ENCODE measurements around the gene HINFP. TPM values are rescaled to one million over a fixed set of nuclear protein-coding genes. Genes with fewer than 3 reads are reported as not detected.
"Not testable (repeated sequence)": the region's sequence is repeated elsewhere in the genome, so short reads cannot be mapped to it uniquely, and the experiment has no call there.

HINFP gene
- total and polyA plus RNA-seq, 2 of the 8 experiments (the other 6 are each of a cell fraction or from before 2014, with no cell fraction given): 35.0 to 37.3 TPM

DNA sequence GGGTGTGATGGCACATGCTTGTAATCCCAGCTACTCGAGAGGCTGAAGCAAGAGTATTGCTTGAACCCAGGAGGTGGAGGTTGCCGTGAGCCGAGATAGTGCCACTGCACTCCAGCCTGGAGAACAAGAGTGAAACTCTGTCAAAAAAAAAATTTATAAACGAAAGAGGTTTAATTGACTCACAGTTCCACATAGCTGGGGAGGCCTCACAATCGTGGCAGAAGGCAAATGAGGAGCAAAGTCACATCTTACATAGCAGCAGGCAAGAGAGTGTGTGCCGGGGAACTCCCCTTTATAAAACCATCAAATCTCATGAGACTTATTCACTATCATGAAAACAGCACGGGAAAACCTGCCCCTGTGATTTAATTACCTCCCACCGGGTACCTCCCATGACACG lies 63.0 kb downstream of the HINFP start:
- not testable (repeated sequence) for H2BK20ac ChIP-seq (ENCODE audit: low read length); H3K4me2 ChIP-seq (ENCODE audit: insufficient read depth in 1 of 2, low read depth in 2 of 2, low read length in 2 of 2); H3K18ac ChIP-seq (ENCODE audit: extremely low read depth, low read length); H4K5ac ChIP-seq (ENCODE audit: insufficient read length, low read depth, low read length); H3K56ac ChIP-seq (replicated peaks; ENCODE audit: insufficient read length, low read depth, low read length); H3K14ac ChIP-seq (ENCODE audit: insufficient read length); H3K23me2 ChIP-seq (ENCODE audit: low read depth, low read length); H2BK12ac ChIP-seq (ENCODE audit: low read depth, low read length); H3K4me1 ChIP-seq (replicated peaks in 1 of 4; ENCODE audit: control insufficient read depth in 3 of 4, insufficient read depth in 4 of 4, low read length in 3 of 4); H3K36me3 ChIP-seq (ENCODE audit: control insufficient read depth in 2 of 4, insufficient read depth in 4 of 4, low read length in 3 of 4); H3K9ac ChIP-seq (replicated peaks in 1 of 4; ENCODE audit: extremely low read depth in 1 of 4, low read depth in 3 of 4, low read length in 3 of 4); H3K79me1 ChIP-seq (ENCODE audit: low read depth, low read length); H2AFZ ChIP-seq (ENCODE audit: low read length); H3K4ac ChIP-seq (replicated peaks; ENCODE audit: insufficient read length, low read depth, low read length); H4K20me1 ChIP-seq (replicated peaks in 1 of 2; ENCODE audit: control insufficient read depth in 1 of 2, insufficient read depth in 2 of 2, low read length in 2 of 2); H2AK5ac ChIP-seq (ENCODE audit: low read depth, low read length); H4K8ac ChIP-seq (ENCODE audit: extremely low read depth, insufficient read depth, low read length); H3K23ac ChIP-seq (ENCODE audit: insufficient read length); FAIRE-seq; DNase-seq (ENCODE audit: low read depth in 1 of 2, low spot score in 2 of 2); H3K79me2 ChIP-seq (ENCODE audit: control insufficient read depth in 1 of 2, insufficient read depth in 2 of 2, low read length in 2 of 2); H3K27me3 ChIP-seq (replicated peaks in 1 of 4; ENCODE audit: control insufficient read depth in 3 of 4, extremely low read depth in 1 of 4, insufficient read depth in 3 of 4, low read length in 3 of 4); H2BK120ac ChIP-seq (replicated peaks; ENCODE audit: low read depth, low read length); H3K4me3 ChIP-seq (ENCODE audit: extremely low read depth in 1 of 4, insufficient read depth in 2 of 4, low read depth in 3 of 4, low read length in 4 of 4); H4K91ac ChIP-seq (replicated peaks; ENCODE audit: insufficient read length, low read length); H2BK15ac ChIP-seq (ENCODE audit: low read length); H3K9me3 ChIP-seq (ENCODE audit: insufficient read depth in 2 of 2, low read depth in 1 of 2, low read length in 1 of 2); H3K27ac ChIP-seq (ENCODE audit: low read depth, low read length); H2BK5ac ChIP-seq (ENCODE audit: low read depth, low read length)
- POLR2A ChIA-PET (ENCODE audit: partially characterized antibody): interaction anchor here (0.7 to 1.7 kb wide), 4 partner anchors 9 to 100 kb away, joined by 3 to 5 read pairs (median 4); partner anchors contain the start of genes HMBS and NLRX1
- 86% methylated on average over 9 of the region's 9 CpGs; no CpG with 5 or more reads in 1 of the 2 experiments for WGBS, 2 experiments (ENCODE audit: extremely low coverage in 1 of 2, insufficient coverage in 1 of 2, insufficient read length in 1 of 2, insufficient replicate concordance in 2 of 2, low coverage in 1 of 2, low lambda C conversion rate in 2 of 2, missing lambda C conversion rate in 1 of 2)
- CTCF ChIA-PET (ENCODE audit: partially characterized antibody): interaction anchor here (1.9 to 24.3 kb wide), 3 partner anchors 11 to 35 kb away, joined by 6 to 389 read pairs (median 45); partner anchors contain the start of gene ABCG4

Other genes starting within 250 kb of the HINFP start
- not detected in 2 replicates for gene CXCR5, start 237.7 kb upstream of the HINFP start, total RNA-seq (2021; fragmentation: NEBNext Ultra II Directional; extraction: Animal tissue kit (Norgen Biotek cat#: 25700))
- not detected in 2 replicates for gene CXCR5, start 237.7 kb upstream of the HINFP start, polyA plus RNA-seq (2011; rRNA removed)
- 57.8 and 58.2 TPM in 2 replicates for gene BCL9L, start 195.7 kb upstream of the HINFP start, total RNA-seq (2021; fragmentation: NEBNext Ultra II Directional; extraction: Animal tissue kit (Norgen Biotek cat#: 25700))
- 6.2 and 15.7 TPM in 2 replicates for gene BCL9L, start 195.7 kb upstream of the HINFP start, polyA plus RNA-seq (2011; rRNA removed)
- gene UPK2, start 165.3 kb upstream of the HINFP start, total RNA-seq (2021; fragmentation: NEBNext Ultra II Directional; extraction: Animal tissue kit (Norgen Biotek cat#: 25700)): not detected in 2 replicates
- 0.76 and 1.8 TPM in 2 replicates for gene UPK2, start 165.3 kb upstream of the HINFP start, polyA plus RNA-seq (2011; rRNA removed)
- not detected in 2 replicates for gene FOXR1, start 149.8 kb upstream of the HINFP start, total RNA-seq (2021; fragmentation: NEBNext Ultra II Directional; extraction: Animal tissue kit (Norgen Biotek cat#: 25700))
- not detected in 2 replicates for gene FOXR1, start 149.8 kb upstream of the HINFP start, polyA plus RNA-seq (2011; rRNA removed)
- 33.1 and 36.4 TPM in 2 replicates for gene CENATAC, start 123.4 kb upstream of the HINFP start, total RNA-seq (2021; fragmentation: NEBNext Ultra II Directional; extraction: Animal tissue kit (Norgen Biotek cat#: 25700))
- 20.1 and 22.7 TPM in 2 replicates for gene CENATAC, start 123.4 kb upstream of the HINFP start, polyA plus RNA-seq (2011; rRNA removed)
- 1,525 and 1,551 TPM in 2 replicates for gene RPS25, start 103.2 kb upstream of the HINFP start, total RNA-seq (2021; fragmentation: NEBNext Ultra II Directional; extraction: Animal tissue kit (Norgen Biotek cat#: 25700))
- gene RPS25, start 103.2 kb upstream of the HINFP start, polyA plus RNA-seq (2011; rRNA removed): 949 and 1,643 TPM in 2 replicates
- 88.6 and 94.3 TPM in 2 replicates for gene TRAPPC4, start 102.8 kb upstream of the HINFP start, total RNA-seq (2021; fragmentation: NEBNext Ultra II Directional; extraction: Animal tissue kit (Norgen Biotek cat#: 25700))
- 223 and 240 TPM in 2 replicates for gene TRAPPC4, start 102.8 kb upstream of the HINFP start, polyA plus RNA-seq (2011; rRNA removed)
- 29.0 and 35.1 TPM in 2 replicates for gene SLC37A4, start 90.7 kb upstream of the HINFP start, total RNA-seq (2021; fragmentation: NEBNext Ultra II Directional; extraction: Animal tissue kit (Norgen Biotek cat#: 25700))
- gene SLC37A4, start 90.7 kb upstream of the HINFP start, polyA plus RNA-seq (2011; rRNA removed): 91.9 and 101 TPM in 2 replicates
- 293 and 295 TPM in 2 replicates for gene HYOU1, start 64.4 kb upstream of the HINFP start, total RNA-seq (2021; fragmentation: NEBNext Ultra II Directional; extraction: Animal tissue kit (Norgen Biotek cat#: 25700))
- gene HYOU1, start 64.4 kb upstream of the HINFP start, polyA plus RNA-seq (2011; rRNA removed): 229 and 239 TPM in 2 replicates
- 15.5 and 16.6 TPM in 2 replicates for gene VPS11, start 53.8 kb upstream of the HINFP start, total RNA-seq (2021; fragmentation: NEBNext Ultra II Directional; extraction: Animal tissue kit (Norgen Biotek cat#: 25700))
- 13.1 and 14.8 TPM in 2 replicates for gene VPS11, start 53.8 kb upstream of the HINFP start, polyA plus RNA-seq (2011; rRNA removed)
- 65.5 and 69.3 TPM in 2 replicates for gene HMBS, start 36.7 kb upstream of the HINFP start, total RNA-seq (2021; fragmentation: NEBNext Ultra II Directional; extraction: Animal tissue kit (Norgen Biotek cat#: 25700))
- 104 and 109 TPM in 2 replicates for gene HMBS, start 36.7 kb upstream of the HINFP start, polyA plus RNA-seq (2011; rRNA removed)
- 59.8 and 62.9 TPM in 2 replicates for gene DPAGT1, start 19.7 kb upstream of the HINFP start, total RNA-seq (2021; fragmentation: NEBNext Ultra II Directional; extraction: Animal tissue kit (Norgen Biotek cat#: 25700))
- gene DPAGT1, start 19.7 kb upstream of the HINFP start, polyA plus RNA-seq (2011; rRNA removed): 207 and 236 TPM in 2 replicates
- gene C2CD2L, start 14.2 kb upstream of the HINFP start, total RNA-seq (2021; fragmentation: NEBNext Ultra II Directional; extraction: Animal tissue kit (Norgen Biotek cat#: 25700)): 3.3 and 4.0 TPM in 2 replicates
- gene C2CD2L, start 14.2 kb upstream of the HINFP start, polyA plus RNA-seq (2011; rRNA removed): 2.5 and 3.4 TPM in 2 replicates
- 2.3 and 2.9 TPM in 2 replicates for gene ABCG4, start 27.5 kb downstream of the HINFP start, total RNA-seq (2021; fragmentation: NEBNext Ultra II Directional; extraction: Animal tissue kit (Norgen Biotek cat#: 25700))
- gene ABCG4, start 27.5 kb downstream of the HINFP start, polyA plus RNA-seq (2011; rRNA removed): 1.8 and 2.9 TPM in 2 replicates
- 12.9 and 13.2 TPM in 2 replicates for gene NLRX1, start 47.1 kb downstream of the HINFP start, total RNA-seq (2021; fragmentation: NEBNext Ultra II Directional; extraction: Animal tissue kit (Norgen Biotek cat#: 25700))
- gene NLRX1, start 47.1 kb downstream of the HINFP start, polyA plus RNA-seq (2011; rRNA removed): 18.6 and 30.5 TPM in 2 replicates
- gene NHERF4, start 63.9 kb downstream of the HINFP start, total RNA-seq (2021; fragmentation: NEBNext Ultra II Directional; extraction: Animal tissue kit (Norgen Biotek cat#: 25700)): not detected in 2 replicates
- 0.05 and 0.20 TPM in 2 replicates for gene NHERF4, start 63.9 kb downstream of the HINFP start, polyA plus RNA-seq (2011; rRNA removed)
- gene CBL, start 84.8 kb downstream of the HINFP start, total RNA-seq (2021; fragmentation: NEBNext Ultra II Directional; extraction: Animal tissue kit (Norgen Biotek cat#: 25700)): 57.6 and 57.8 TPM in 2 replicates
- gene CBL, start 84.8 kb downstream of the HINFP start, polyA plus RNA-seq (2011; rRNA removed): 22.3 and 23.1 TPM in 2 replicates
- gene MCAM, start 195.6 kb downstream of the HINFP start, total RNA-seq (2021; fragmentation: NEBNext Ultra II Directional; extraction: Animal tissue kit (Norgen Biotek cat#: 25700)): 19.6 and 22.4 TPM in 2 replicates
- 32.2 and 63.2 TPM in 2 replicates for gene MCAM, start 195.6 kb downstream of the HINFP start, polyA plus RNA-seq (2011; rRNA removed)
- 82.7 and 86.6 TPM in 2 replicates for gene RNF26, start 212.9 kb downstream of the HINFP start, total RNA-seq (2021; fragmentation: NEBNext Ultra II Directional; extraction: Animal tissue kit (Norgen Biotek cat#: 25700))
- 84.0 and 126 TPM in 2 replicates for gene RNF26, start 212.9 kb downstream of the HINFP start, polyA plus RNA-seq (2011; rRNA removed)
- gene C1QTNF5, start 219.3 kb downstream of the HINFP start, total RNA-seq (2021; fragmentation: NEBNext Ultra II Directional; extraction: Animal tissue kit (Norgen Biotek cat#: 25700)): 1.5 and 2.2 TPM in 2 replicates
- 2.7 and 3.4 TPM in 2 replicates for gene C1QTNF5, start 219.3 kb downstream of the HINFP start, polyA plus RNA-seq (2011; rRNA removed)
- not detected in 2 replicates for gene MFRP, start 225.1 kb downstream of the HINFP start, total RNA-seq (2021; fragmentation: NEBNext Ultra II Directional; extraction: Animal tissue kit (Norgen Biotek cat#: 25700))
- 0.02 TPM in 2 replicates for gene MFRP, start 225.1 kb downstream of the HINFP start, polyA plus RNA-seq (2011; rRNA removed)

All from H1 (cell line).